Ishikawa (cell line): ENCODE data around the gene LRRFIP2.

ENCODE experiments used
- CEBPB ChIP-seq: IDR thresholded peaks from 2 replicates; pipeline ENCODE4 v1.6.1; 2012
- CREB1 ChIP-seq: IDR thresholded peaks from 2 replicates; pipeline ENCODE4 v1.6.1; 2012; ENCODE audit warnings: low read depth
- EGR1 ChIP-seq: IDR thresholded peaks from 2 replicates; pipeline ENCODE4 v1.6.1; 2012
- EP300 ChIP-seq: IDR thresholded peaks from 2 replicates; pipeline ENCODE4 v1.6.1; 2012; ENCODE audit warnings: borderline replicate concordance
- FOXM1 ChIP-seq: IDR thresholded peaks from 2 replicates; pipeline ENCODE4 v1.6.1; 2012; ENCODE audit warnings: low read depth, borderline replicate concordance
- NFIC ChIP-seq: IDR thresholded peaks from 2 replicates; pipeline ENCODE4 v1.6.1; 2012
- RAD21 ChIP-seq: IDR thresholded peaks from 2 replicates; pipeline ENCODE4 v1.6.1; 2012; ENCODE audit warnings: low read depth
- TAF1 ChIP-seq: IDR thresholded peaks from 2 replicates; pipeline ENCODE4 v1.6.1; 2012; ENCODE audit warnings: low read depth, mild to moderate bottlenecking
- TCF12 ChIP-seq: IDR thresholded peaks from 2 replicates; pipeline ENCODE4 v1.6.1; 2012; ENCODE audit warnings: low read depth
- TEAD4 ChIP-seq: IDR thresholded peaks from 2 replicates; pipeline ENCODE4 v1.6.1; 2012
- YY1 ChIP-seq: IDR thresholded peaks from 2 replicates; pipeline ENCODE4 v1.6.1; 2012; ENCODE audit warnings: low read depth
- ZBTB7A ChIP-seq: IDR thresholded peaks from 2 replicates; pipeline ENCODE4 v1.6.1; 2012; ENCODE audit warnings: low read depth
- TF ChIP-seq, protein P1 (sequence below): IDR thresholded peaks from 2 replicates; pipeline ENCODE4 v1.6.1; 2012
- TF ChIP-seq, protein P2 (sequence below): IDR thresholded peaks from 2 replicates; pipeline ENCODE4 v1.6.1; 2012
- TF ChIP-seq, protein P3 (sequence below): IDR thresholded peaks from 2 replicates; pipeline ENCODE4 v1.6.1; 2012; ENCODE audit warnings: low read depth, mild to moderate bottlenecking

Gene LRRFIP2

DNA sequence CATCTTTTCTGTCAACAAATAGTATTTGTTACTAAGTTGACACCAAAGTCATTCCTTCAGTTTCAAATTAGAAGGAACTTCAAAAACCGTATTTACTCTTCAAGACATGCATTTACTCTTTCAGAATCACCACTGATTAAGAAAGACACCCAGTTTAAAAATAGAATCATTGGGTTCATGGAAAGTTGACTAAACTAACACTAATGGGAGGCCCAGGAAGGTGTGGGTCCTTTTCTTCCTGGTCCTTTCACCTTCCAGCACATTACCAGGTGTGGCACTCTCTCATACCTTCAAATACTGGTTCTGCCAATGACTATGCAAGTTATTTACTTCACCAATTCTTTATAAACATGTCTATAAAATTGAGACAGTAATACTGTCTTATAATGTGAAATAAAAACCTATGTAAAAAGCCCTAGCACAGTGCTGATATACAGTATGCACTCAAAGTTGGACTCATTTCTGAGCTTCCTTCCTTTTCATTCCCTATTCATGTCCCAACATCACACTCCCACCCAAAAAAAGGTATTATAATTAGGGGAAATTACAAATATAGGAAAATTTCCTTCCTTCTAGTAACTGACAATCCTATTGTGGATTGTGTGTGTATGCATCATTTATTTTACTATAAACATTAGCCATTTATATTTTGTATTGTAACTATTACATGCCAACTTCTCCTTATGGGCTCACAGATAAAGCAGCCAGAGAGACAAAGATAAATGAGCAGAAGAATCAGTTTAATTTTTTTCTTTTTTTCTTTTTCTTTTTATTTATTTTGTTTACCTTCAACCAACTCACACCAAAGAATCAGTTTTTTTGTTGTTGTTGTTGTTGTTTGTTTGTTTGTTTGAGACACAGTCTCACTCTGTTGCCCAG is 48.9 kb downstream of the LRRFIP2 start:
- TF ChIP-seq FOXM1 (no peak), CREB1 (no peak)
- TF ChIP-seq, protein P1, sequence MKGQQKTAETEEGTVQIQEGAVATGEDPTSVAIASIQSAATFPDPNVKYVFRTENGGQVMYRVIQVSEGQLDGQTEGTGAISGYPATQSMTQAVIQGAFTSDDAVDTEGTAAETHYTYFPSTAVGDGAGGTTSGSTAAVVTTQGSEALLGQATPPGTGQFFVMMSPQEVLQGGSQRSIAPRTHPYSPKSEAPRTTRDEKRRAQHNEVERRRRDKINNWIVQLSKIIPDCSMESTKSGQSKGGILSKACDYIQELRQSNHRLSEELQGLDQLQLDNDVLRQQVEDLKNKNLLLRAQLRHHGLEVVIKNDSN, result no peak

DNA sequence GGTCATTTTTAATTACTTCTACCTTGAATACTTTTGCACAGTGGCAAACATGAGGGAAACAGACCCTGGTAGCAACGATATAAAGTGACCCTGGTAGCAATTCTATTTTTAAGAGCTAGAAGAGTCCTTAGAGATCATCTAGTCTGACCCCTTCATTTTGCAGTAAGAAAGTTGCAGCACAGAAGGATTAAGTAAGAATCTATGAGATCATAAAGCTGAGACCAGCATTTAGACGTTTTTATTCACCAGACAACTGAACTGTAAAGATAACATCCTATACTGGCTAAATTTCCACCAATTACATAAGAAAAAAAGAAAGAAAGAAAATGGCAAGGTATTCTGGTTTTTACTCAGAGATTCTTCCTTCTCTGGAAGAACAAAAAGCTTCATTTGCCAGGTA is 49.9 kb downstream of the LRRFIP2 start:
- TF ChIP-seq, protein P2, sequence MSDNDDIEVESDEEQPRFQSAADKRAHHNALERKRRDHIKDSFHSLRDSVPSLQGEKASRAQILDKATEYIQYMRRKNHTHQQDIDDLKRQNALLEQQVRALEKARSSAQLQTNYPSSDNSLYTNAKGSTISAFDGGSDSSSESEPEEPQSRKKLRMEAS, result no peak

DNA sequence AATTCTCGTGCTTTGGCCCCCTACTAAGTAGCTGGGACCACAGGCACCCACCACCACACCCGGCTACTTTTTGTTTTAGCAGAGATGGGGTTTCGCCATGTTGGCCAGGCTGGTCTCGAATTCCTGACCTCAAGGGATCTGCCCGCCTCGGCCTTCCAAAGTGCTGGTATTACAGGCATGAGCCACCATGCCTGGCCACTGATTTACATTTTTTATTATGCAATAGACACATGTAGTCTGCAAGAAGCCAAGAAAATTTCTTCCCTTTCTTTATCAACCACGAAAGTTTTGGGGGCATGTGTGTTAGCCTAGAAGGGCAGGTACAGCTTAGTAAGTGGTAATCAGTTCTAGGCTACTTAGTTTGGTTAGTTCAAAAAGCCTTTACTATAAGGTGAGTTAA is 51.1 kb downstream of the LRRFIP2 start:
- no peak for TF ChIP-seq TCF12
- no peak for TF ChIP-seq CEBPB
- no peak for TF ChIP-seq EGR1
- no peak for TF ChIP-seq TEAD4
- no peak for TF ChIP-seq YY1
- no peak for TF ChIP-seq NFIC
- TF ChIP-seq, protein P2, result no peak
- no peak for TF ChIP-seq EP300
- TF ChIP-seq RAD21, result no peak
- TF ChIP-seq, protein P3, sequence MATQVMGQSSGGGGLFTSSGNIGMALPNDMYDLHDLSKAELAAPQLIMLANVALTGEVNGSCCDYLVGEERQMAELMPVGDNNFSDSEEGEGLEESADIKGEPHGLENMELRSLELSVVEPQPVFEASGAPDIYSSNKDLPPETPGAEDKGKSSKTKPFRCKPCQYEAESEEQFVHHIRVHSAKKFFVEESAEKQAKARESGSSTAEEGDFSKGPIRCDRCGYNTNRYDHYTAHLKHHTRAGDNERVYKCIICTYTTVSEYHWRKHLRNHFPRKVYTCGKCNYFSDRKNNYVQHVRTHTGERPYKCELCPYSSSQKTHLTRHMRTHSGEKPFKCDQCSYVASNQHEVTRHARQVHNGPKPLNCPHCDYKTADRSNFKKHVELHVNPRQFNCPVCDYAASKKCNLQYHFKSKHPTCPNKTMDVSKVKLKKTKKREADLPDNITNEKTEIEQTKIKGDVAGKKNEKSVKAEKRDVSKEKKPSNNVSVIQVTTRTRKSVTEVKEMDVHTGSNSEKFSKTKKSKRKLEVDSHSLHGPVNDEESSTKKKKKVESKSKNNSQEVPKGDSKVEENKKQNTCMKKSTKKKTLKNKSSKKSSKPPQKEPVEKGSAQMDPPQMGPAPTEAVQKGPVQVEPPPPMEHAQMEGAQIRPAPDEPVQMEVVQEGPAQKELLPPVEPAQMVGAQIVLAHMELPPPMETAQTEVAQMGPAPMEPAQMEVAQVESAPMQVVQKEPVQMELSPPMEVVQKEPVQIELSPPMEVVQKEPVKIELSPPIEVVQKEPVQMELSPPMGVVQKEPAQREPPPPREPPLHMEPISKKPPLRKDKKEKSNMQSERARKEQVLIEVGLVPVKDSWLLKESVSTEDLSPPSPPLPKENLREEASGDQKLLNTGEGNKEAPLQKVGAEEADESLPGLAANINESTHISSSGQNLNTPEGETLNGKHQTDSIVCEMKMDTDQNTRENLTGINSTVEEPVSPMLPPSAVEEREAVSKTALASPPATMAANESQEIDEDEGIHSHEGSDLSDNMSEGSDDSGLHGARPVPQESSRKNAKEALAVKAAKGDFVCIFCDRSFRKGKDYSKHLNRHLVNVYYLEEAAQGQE, result no peak
- TF ChIP-seq, protein P1, result no peak
- TF ChIP-seq CREB1, result no peak
- no peak for TF ChIP-seq TAF1

DNA sequence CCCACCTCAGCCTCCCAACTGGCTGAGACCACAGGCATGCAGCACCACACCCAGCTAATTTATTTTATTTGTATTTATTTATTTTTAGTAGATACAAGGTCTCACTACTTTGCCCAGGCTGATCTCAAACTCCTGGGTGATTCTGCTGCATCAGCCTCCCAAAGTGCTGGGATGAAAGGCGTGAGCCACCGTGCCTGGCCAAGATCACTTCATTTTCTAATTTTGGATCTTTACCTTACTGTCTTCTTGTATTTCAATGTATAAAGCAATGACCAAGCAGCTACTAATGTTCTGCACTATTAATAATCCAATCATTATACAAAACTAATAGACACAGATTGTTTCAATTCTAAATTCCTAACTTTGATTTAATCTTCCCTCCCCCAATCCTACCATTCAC is 56.2 kb downstream of the LRRFIP2 start:
- TF ChIP-seq TAF1 (no peak), CREB1 (no peak), EP300 (no peak), EGR1 (no peak), NFIC (no peak), TCF12 (no peak)
- TF ChIP-seq, protein P2, result no peak
- TF ChIP-seq, protein P3, result no peak

DNA sequence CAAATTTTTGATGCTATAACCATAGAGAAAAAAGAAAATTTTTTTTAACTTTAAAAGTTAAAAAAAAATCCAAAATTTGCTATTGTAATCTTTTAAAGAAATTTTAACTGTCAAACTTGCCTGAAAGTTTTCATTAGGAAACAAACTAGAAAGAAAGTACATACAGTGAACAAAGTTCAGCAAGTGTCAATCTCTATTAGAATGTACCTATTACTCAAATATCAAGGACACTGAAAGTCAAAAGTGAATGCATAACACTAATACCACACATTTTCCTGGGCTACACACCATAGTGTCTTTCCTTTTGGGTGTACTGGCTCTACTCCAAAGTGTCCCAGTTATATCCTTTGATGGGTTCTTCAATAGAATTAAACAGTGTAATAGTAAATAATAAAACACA is 56.8 kb downstream of the LRRFIP2 start:
- TF ChIP-seq, protein P3, result no peak
- no peak for TF ChIP-seq TEAD4
- TF ChIP-seq, protein P2, result no peak
- TF ChIP-seq TCF12, result no peak
- no peak for TF ChIP-seq CREB1
- TF ChIP-seq EGR1, result no peak
- no peak for TF ChIP-seq ZBTB7A
